Measurements from ENCODE around the gene TIMM10.

DNA sequence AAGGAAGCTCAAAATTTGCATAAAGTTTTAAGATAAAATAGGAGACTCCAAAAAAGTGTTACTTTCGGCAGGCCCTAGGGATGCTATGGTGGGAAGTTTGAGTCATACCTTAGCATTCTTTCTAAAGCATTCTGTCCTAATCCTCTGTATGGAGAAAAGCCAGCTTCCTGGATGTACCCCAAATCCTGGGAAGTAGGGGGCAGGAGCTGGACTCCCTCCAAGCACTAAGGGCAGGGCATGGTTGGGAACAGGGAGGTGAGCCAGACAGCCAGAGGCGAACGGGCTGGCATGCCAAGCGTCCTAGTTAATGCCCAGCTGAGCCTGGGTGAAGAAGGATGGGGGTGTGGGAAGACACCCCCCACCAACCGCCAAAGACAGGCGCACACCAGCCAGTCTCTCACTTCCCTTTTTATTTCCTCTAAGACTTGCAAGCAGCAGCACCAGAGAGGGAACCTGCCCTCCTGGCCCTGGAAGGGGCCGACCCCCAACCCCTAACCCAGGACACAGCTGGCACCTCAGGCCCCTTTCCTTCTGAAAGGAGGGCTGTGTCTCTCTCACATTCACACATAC lies 46.3 kb downstream of the TIMM10 start:
- TF ChIP-seq, protein P1, sequence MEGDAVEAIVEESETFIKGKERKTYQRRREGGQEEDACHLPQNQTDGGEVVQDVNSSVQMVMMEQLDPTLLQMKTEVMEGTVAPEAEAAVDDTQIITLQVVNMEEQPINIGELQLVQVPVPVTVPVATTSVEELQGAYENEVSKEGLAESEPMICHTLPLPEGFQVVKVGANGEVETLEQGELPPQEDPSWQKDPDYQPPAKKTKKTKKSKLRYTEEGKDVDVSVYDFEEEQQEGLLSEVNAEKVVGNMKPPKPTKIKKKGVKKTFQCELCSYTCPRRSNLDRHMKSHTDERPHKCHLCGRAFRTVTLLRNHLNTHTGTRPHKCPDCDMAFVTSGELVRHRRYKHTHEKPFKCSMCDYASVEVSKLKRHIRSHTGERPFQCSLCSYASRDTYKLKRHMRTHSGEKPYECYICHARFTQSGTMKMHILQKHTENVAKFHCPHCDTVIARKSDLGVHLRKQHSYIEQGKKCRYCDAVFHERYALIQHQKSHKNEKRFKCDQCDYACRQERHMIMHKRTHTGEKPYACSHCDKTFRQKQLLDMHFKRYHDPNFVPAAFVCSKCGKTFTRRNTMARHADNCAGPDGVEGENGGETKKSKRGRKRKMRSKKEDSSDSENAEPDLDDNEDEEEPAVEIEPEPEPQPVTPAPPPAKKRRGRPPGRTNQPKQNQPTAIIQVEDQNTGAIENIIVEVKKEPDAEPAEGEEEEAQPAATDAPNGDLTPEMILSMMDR (IDR thresholded peaks at IDR 0.05): no peak
- TF ChIP-seq EZH2 (IDR thresholded peaks at IDR 0.05) (no peak), EZH2phosphoT487 (IDR thresholded peaks at IDR 0.05) (no peak)
